NCI-H1436 (cell line): Measurements from ENCODE around the gene CSK.

Experiments used
- DNase-seq: peaks from one replicate; lab custom pipeline; 2025; lab: John Stamatoyannopoulos, UW

Gene CSK

DNA sequence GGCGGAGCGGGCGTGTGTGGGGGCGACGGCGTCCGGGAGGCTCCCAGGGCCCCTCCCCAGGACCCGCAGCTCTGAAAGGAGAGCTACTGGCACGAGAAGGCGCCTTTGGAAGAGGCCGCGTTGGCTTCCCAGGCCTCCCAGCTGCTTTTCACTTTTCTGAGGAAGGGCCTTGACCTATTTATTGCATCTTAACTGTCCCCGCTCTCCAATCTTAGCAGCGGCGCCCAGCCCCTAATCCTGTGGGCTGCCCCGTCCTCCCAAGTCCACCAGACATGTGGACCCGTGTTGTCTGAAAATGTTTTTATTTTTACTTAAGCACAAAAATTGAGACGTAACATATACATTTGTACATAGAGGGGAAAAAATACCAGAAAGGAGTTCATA lies 61.6 kb downstream of the CSK start:
- DNase-seq = no peak

DNA sequence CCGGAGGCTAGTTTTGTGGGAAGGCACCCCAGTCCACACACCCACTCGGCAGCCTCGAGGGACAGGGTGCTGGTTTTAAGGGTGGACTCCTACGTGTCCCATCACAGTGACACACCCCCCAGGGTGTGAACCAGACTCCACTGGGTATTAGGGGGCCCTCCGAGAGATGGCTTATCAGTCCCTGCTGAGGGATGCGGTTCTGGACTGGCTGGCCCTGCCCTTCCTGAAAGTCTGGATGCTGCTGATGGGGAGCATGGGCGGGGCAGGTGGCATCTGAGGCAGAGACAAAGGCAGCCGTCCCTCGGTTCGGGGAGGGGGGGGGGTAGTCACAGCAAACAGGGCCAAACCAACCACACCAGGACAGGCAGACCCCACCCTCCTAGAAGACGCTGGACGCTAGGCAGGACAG lies 62.0 kb downstream of the CSK start:
- DNase-seq = no peak

DNA sequence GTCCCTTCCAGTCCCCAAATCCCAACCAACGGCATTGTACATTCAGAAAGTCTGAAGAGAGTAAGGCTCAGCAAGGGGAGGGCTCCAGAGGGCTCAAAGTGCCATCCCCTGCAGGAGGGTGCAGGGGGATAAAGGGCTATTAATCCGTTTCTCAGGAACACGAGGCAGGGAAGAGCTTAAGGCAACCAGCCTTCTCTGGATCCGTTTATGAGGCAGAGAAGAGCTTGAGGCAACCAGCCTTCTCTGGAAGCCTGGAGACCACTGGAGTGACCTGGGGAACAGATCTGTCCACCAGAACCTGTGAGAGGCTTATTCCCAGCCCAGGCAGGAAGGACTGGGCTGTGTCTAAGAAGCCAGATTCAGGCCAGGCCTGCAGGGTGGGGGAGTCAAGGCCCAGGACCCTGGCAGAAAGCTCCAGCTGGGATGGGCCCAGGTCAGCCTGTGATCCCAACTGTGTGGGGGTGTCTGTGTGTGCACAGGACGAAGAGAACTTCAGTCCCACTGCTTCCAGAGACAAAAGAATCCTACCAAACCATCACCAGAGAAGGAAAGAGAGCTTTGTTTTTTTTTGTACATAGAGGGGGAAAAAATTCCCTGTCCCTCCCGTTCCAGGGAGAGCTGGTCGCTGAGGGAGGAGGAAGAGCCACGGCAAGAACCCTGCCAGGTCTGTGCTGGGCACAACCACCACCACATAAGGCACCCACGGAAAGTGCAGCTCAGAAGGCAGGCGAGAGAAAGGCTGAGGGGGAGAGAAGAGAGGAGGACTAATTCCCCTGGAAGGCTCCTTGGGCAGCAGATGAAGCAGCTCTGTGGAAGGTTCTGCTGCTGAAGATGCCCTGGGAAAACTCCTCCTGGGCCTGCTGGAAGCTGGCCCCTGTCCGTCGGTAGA lies 62.7 kb downstream of the CSK start:
- DNase-seq = no peak

DNA sequence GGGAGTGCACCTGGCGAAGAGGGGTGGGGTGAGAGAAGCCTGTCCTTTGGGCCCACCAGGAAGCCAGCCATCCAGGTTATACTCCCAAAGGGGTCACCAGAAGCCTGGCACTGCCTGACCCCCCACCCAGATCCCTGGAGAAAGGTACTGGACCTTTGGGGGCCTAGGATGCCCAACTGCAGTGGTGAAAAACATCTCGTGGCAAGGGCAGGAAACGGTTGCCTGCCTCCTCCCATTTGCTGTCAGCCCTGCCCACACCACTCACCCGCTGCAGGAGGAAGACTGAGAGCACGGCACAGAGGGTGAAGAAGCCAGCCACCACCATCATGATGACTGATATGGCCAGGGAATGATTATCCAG lies 63.3 kb downstream of the CSK start:
- DNase-seq = no peak

DNA sequence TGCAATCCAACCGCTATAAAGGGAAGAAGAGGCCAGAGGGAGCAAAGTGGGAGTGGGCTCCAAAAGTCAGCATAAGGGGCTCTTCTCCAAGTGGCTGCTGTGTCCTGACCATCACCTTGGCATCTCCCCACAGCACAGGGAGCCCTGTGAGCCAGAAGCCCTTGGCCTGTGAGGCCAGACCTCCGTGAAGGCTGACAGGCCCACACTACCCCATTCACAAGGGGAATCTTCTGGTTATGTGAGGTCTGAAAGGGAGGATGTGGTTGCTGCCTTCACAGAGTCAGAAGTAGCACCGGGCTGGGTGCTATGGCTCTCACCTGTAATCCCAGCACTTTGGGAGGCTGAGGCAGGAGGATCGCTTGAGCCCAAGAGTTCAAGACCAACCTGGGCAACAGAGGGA lies 63.7 kb downstream of the CSK start:
- DNase-seq = no peak

DNA sequence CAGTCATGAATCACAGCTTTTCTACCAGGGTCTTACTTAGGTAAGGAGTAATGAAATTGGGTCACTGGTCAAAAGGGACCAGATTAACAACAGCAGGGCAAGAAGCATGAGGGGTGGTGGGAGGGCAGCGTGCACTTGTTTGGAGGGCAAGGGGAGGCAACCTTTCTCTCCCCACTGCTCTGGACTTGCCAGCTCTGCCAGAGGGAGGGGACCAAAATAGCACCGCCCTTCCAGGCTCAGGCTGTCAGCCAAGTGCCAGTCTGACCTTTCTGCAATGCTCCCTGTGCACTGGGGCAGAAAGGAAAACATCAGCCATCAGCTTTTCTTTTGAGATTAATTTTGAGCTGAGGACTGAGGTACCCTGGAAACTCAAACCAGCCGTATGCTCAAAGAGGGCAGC lies 65.6 kb downstream of the CSK start:
- no peak for DNase-seq

DNA sequence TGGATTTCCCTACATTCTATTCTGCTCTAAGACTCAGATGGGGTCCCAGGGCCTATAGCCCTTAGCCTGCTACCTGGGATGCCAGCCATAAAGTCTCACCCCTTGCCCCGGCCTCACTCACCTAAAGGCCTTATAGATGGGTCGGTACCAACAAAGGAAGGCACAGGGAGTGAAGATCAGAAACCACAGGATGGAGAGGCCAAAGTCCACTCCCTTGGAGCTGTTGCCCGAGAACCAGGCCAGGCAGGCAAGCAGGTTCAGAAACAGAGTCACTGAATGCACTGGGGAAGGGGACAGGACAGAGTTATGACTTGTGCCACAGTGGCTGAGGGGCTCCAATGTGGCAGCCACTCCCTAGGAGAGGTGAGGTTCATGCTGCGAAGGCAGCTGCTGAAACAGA lies 68.5 kb downstream of the CSK start:
- DNase-seq = no peak

DNA sequence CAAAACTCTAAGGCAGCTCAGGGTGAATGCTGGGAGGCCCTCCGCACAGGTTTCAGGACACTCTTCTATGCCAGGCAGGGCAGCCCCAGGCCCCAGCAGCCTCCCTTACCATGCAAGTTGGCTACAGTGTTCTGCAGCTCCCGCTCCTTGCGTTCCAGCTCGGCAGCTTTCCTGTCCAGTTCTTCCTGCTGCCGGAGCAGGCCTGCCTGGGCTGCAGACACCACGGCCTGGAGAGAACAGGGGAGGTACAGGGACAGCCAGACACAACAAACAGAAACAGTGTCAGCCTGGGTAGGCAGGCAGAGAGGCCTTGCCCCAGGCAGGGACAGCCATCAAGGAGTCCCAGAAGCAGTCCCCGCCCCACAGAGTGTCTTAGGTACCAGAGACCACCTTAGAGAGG lies 70.1 kb downstream of the CSK start:
- no peak for DNase-seq
